ENCODE data around the gene CALML6. TPM values are rescaled to one million over a fixed set of nuclear protein-coding genes. Genes with fewer than 3 reads are reported as not detected.
A peak's percentile ranks its signal among the peaks of the same experiment; 100 is the strongest.

Gene CALML6
- total RNA-seq, 2 donors from 2014 or later = not detected

GRCh38 chr1:1892763-1893120 lies 22.3 kb upstream of the CALML6 start:
- ATAC-seq (ENCODE audit: insufficient number of reproducible peaks, low FRiP score, low read depth) (no peak), DNase-seq (ENCODE audit: low spot score) (no peak)
- no peaks in the 10 kb centered on the region for H3K36me3 ChIP-seq
- H3K27me3 ChIP-seq (replicated peaks; ENCODE audit: insufficient read depth) = no peaks in the 10 kb centered on the region
- H3K27ac ChIP-seq = no peak overlapping the region
- peak overlapping the region; percentile 97 for H3K4me3 ChIP-seq
- no peaks in the 10 kb centered on the region for H3K9me3 ChIP-seq
- peaks cover 21 to 55% of the 10 kb centered on the region in 2 donors for H3K4me1 ChIP-seq (ENCODE audit: control insufficient read depth in 1 of 2, low read depth in 2 of 2)
- no peak for TF ChIP-seq CTCF (IDR thresholded peaks at IDR 0.05)

GRCh38 chr1:1893291-1893985 lies 21.6 kb upstream of the CALML6 start:
- Histone ChIP-seq H3K27me3 (replicated peaks; ENCODE audit: insufficient read depth) (no peaks in the 10 kb centered on the region), H3K9me3 (no peaks in the 10 kb centered on the region), H3K4me3 (no peak overlapping the region), H3K4me1 (ENCODE audit: control insufficient read depth in 1 of 2, low read depth in 2 of 2) (peaks cover 15 to 48% of the 10 kb centered on the region in 2 donors), H3K27ac (no peak overlapping the region), H3K36me3 (no peaks in the 10 kb centered on the region)
- DNase-seq (ENCODE audit: low spot score) = no peak
- TF ChIP-seq CTCF (IDR thresholded peaks at IDR 0.05) = no peak
- ATAC-seq (ENCODE audit: insufficient number of reproducible peaks, low FRiP score, low read depth) = no peak

- TF ChIP-seq CTCF (IDR thresholded peaks at IDR 0.05) = no peak
- DNase-seq (ENCODE audit: low spot score) (no peak), ATAC-seq (ENCODE audit: insufficient number of reproducible peaks, low FRiP score, low read depth) (no peak)
- no peaks in the 10 kb centered on the region for H3K27me3 ChIP-seq (replicated peaks; ENCODE audit: insufficient read depth)
- peak overlapping the region in 1 of 2 donors; percentile 45 for H3K27ac ChIP-seq
- H3K4me3 ChIP-seq = no peak overlapping the region
- peaks cover 10 to 42% of the 10 kb centered on the region in 2 donors for H3K4me1 ChIP-seq (ENCODE audit: control insufficient read depth in 1 of 2, low read depth in 2 of 2)
- no peaks in the 10 kb centered on the region for H3K9me3 ChIP-seq
- H3K36me3 ChIP-seq = no peaks in the 10 kb centered on the region
Measured at GRCh38 chr1:1893997-1894353, 21.1 kb upstream of the CALML6 start.

GRCh38 chr1:1894354-1895059 lies 20.6 kb upstream of the CALML6 start:
- Histone ChIP-seq H3K4me1 (ENCODE audit: control insufficient read depth in 1 of 2, low read depth in 2 of 2) (peaks cover 9 to 37% of the 10 kb centered on the region in 2 donors), H3K27ac (peak overlapping the region in 1 of 2 donors; percentile 45), H3K9me3 (no peaks in the 10 kb centered on the region), H3K36me3 (no peaks in the 10 kb centered on the region), H3K4me3 (no peak overlapping the region), H3K27me3 (replicated peaks; ENCODE audit: insufficient read depth) (no peaks in the 10 kb centered on the region)
- no peak for ATAC-seq (ENCODE audit: insufficient number of reproducible peaks, low FRiP score, low read depth)
- no peak for TF ChIP-seq CTCF (IDR thresholded peaks at IDR 0.05)
- DNase-seq (ENCODE audit: low spot score) = no peak

GRCh38 chr1:1895060-1895418 lies 20.0 kb upstream of the CALML6 start:
- ATAC-seq (ENCODE audit: insufficient number of reproducible peaks, low FRiP score, low read depth) (no peak), DNase-seq (ENCODE audit: low spot score) (no peak)
- Histone ChIP-seq H3K36me3 (no peaks in the 10 kb centered on the region), H3K4me1 (ENCODE audit: control insufficient read depth in 1 of 2, low read depth in 2 of 2) (peaks cover 9 to 36% of the 10 kb centered on the region in 2 donors), H3K4me3 (no peak overlapping the region), H3K27ac (no peak overlapping the region), H3K27me3 (replicated peaks; ENCODE audit: insufficient read depth) (no peaks in the 10 kb centered on the region), H3K9me3 (no peaks in the 10 kb centered on the region)
- TF ChIP-seq CTCF (IDR thresholded peaks at IDR 0.05) = no peak

All from thoracic aorta (tissue), 2 donors.